IPS-11a (cell line): Measurements from ENCODE around the gene DOCK3.

Experiments
- H3K4me3 ChIP-seq: one replicate; pipeline ENCODE4 v1.5.1; 2013; ENCODE audit warnings: low read depth, low read length, control low read depth

Gene DOCK3

DNA sequence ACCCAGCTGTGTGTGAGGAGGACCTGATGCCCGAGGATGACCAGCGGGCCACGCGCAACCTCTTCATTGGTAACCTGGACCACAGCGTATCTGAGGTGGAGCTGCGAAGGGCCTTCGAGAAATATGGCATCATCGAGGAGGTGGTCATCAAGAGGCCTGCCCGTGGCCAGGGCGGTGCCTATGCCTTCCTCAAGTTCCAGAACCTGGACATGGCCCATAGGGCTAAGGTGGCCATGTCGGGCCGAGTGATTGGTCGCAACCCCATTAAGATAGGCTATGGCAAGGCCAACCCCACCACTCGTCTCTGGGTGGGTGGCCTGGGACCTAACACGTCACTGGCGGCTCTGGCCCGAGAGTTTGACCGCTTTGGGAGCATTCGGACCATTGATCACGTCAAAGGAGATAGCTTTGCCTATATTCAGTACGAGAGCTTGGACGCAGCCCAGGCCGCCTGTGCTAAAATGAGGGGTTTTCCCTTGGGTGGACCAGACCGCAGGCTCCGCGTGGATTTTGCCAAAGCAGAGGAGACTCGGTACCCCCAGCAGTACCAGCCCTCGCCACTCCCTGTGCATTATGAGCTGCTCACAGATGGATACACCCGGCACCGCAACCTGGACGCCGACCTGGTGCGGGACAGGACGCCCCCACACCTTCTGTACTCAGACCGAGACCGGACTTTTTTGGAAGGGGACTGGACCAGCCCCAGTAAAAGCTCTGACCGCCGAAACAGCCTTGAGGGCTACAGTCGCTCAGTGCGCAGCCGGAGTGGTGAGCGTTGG lies 717.8 kb downstream of the DOCK3 start:
- H3K4me3 ChIP-seq = peak overlapping the region; percentile 71

DNA sequence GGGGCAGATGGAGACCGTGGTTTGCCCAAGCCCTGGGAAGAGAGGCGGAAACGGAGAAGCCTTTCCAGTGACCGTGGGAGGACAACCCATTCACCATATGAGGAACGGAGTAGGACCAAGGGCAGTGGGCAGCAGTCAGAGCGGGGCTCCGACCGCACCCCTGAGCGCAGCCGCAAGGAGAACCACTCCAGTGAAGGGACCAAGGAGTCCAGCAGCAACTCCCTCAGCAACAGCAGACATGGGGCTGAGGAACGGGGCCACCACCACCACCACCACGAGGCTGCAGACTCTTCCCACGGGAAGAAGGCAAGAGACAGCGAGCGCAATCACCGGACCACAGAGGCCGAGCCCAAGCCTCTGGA lies 718.4 kb downstream of the DOCK3 start:
- no peak overlapping the region for H3K4me3 ChIP-seq

DNA sequence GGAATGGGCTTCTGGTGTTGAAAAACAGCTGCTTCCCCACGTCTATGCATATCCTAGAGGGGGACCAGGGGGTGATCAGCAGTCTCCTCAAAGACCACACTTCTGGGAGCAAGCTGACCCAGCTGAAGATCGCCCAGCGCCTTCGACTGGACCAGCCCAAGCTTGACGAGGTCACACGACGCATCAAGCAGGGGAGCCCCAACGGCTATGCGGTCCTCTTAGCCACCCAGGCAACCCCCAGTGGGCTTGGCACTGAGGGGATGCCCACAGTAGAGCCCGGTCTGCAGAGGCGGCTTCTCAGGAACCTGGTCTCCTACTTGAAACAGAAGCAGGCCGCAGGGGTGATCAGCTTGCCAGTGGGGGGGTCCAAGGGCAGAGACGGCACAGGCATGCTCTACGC lies 718.8 kb downstream of the DOCK3 start:
- no peak overlapping the region for H3K4me3 ChIP-seq

DNA sequence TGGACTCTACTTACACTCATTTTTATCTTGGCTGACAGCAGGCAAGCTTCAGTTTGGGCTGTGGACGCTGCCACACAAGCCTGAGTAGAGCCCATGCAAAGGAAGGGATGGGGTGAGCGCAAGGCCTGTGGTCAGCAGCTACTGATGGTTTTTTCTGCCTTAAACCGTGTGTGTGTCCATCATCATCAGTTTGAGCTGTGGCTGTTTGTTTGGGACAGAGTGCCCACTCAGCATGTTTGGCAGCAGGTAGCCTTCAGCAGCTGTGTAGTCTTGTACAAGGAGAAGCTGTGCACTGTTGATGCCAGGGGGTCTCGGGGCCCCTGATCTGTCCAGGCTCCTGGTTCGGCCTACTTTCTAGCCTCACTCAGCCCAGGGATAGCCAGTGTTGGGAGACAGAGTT lies 719.8 kb downstream of the DOCK3 start:
- H3K4me3 ChIP-seq = no peak overlapping the region

DNA sequence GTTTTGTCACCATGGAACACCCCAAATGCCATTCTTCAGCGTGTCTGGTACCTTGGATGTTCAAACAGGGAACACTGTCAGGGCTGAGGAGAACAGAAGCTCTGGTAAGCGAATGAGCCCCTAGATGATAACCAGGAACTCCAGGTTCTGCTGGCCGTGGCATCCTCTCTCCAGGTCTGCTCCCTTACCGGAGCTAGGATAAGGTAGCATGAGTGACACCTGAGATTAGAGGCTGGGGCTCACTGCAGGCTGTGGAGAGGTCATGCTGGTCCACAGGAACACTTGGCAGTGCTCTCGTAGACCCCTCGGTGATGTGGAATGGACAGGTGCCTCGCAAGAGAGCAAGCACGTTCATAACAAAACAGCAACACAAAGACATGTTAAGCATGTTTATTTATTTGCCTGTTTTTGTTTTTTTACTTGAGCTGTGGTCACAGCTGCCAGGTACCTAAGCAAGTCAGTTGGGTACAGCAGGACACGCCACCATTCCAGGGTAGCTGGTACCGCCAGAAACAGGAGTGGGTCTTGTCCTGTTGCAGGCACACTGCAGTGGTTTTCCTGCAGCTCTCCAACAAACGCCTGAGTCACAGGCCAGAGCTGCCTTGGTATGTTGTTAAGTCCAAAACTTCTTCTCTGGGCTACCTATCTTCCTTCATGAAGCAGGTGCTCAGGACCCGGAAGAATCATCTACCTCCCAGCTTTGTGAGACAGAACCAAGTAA lies 720.9 kb downstream of the DOCK3 start:
- H3K4me3 ChIP-seq = no peak overlapping the region

DNA sequence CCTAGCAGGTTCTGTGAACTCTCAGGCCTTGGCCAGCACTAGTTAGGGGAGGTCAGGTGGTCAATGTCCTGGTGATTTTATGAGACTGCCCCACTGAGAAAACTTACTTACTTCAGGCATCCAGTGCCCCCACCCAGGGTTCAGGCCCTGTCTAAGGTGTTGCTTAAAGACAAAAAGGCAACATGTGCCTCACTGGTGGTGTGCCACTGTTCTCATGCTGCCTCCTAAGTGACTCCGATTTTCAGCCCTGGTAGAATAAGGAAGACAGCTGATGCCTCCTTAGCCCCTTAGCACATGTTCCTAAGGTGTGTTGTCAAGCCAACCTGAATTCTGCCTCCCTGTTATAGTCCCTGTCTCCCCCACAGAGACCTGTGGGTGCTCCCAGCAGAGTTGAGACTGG lies 721.7 kb downstream of the DOCK3 start:
- no peak overlapping the region for H3K4me3 ChIP-seq

DNA sequence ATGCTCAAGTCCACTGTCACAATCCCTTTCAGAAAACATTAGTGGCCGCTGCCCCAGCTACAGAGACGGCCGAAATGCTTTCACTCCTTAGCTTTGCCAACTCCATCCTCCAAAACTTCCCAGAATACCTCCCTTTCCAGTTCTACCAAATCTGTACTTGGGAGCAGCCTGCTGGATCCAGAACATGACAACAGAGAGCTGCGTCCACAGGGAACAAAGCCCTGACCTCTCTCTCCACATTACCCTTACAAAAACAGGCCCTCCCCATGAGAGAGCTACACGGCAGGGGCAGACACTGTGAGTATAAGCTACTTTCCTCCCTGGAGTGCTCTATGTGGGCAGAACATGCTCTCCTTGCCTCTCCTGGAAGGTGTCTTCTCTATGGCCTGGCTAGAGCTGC lies 722.7 kb downstream of the DOCK3 start:
- no peak overlapping the region for H3K4me3 ChIP-seq

DNA sequence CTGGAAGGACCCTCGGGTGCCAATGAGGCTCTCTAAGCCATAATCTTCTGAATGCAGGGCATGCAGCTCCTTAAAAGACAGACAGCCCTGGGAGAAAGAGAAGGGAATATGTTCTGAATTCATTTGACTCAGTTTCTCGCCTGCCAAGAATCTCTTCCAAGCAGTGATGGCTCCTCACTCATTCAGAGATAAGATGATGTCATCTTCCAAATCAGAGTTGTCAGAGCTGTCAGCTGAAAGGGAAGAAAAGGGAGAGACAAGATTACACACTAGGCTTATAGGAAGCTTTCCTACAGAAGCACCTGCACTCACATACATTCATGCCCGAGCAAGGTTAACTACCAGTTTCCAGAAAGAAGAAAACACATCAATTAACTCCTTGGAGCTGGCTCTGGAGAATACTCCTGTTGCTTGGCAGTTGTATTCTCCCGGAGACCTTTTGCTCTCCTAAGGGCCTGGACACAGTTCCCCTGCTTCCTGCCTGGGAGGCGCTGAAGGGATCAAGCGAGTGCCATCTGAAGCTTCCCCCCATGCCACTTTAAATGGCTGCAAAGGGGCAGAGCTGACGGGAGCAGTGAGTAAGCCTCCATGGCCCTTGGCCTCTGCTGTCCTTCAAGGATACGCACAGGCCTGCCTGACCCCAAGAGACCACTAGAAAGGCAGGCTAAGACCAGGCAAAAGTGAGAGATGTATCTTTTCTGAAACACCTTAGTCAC lies 724.0 kb downstream of the DOCK3 start:
- no peak overlapping the region for H3K4me3 ChIP-seq

DNA sequence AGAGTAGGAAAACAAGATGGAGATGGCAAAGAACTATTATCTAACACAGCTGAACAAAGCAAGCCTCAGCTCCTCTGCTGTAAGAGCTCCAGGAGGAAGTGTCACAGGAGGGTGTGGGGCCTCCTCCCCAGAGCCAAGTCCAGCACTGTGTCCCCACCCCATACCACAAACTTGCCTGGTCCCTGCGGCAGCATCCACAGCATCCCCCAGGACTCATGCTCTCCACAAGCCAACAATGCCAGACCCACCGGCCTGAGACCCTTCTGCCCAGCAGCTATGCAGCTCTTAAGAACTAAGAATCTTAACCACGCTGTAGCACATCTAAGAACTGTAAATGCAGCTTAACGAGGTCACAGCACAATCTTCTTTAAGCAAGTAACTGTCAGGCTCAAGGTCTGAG lies 725.4 kb downstream of the DOCK3 start:
- no peak overlapping the region for H3K4me3 ChIP-seq

DNA sequence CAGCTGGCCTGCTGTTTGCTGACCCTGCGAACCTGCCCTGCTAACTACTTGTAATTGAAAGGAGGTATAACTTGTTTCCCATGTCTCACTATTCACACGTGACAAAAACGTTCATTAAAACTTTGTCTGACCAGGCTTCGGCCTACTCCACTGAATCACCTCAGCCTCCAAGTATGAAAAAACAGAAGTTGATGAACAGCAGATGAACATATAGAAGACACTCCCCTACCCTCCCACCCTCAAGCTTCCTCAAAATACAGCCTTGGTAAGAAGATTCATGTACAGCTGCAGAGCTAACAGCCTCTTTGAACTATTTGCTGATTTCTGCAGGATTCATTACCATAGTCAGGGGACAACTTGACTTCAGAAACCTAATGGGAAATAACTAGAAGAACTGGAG lies 727.0 kb downstream of the DOCK3 start:
- H3K4me3 ChIP-seq = no peak overlapping the region

DNA sequence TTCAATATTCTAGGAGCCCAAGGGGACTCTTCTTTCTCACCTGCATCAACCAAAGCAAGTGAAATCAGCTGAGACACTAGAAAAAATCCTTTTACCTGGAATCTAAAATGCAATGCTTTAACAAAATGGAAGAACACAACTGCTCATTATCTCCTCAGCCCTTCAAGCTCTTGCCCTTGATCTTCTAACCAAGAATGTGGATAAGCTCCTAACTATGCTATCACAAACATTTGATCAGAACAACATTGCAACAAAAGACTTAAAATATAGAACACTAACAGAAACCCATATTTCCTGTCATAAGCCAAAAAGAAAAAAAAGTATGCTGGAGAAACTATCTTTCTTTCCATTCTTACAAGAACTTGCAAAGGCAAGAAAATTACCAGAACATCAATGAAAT lies 728.9 kb downstream of the DOCK3 start:
- H3K4me3 ChIP-seq = no peak overlapping the region

DNA sequence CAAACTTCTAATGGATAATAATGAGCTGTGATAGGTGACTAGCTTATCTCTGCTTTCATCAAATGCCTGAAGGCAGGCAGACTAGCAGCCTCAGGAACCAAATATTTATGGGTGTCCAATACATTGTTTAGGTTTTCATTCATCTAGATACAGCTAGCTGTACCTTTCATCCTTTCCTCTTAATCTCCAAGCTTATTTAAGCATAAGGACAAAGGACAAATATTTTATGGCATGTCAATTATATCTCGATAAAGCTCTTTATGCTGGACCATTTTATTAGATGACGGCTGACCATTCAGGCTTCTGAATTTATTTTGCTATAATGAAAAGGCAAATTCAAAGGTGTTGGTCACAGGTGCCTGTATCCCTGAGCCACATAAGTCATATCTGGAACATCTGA lies 733.3 kb downstream of the DOCK3 start:
- no peak overlapping the region for H3K4me3 ChIP-seq

DNA sequence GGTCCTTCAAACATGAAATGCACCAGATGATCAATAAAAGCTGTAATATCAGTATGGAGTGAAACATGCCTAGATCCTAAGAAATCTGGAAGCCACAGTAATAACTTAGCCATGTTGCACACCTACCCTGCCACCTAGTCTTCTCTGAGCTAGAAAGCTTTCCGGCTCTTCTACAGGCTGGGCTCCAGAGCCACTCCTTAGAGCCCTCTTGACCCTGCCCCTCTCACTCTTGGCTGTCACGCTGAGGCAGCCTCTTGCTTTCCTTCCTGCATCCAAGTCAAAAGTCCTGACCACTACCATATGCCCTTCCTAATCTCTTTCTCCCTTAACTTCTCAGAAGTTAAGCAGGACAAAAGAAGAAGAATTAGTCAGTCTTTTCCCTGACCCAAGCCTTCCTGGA lies 734.1 kb downstream of the DOCK3 start:
- H3K4me3 ChIP-seq = no peak overlapping the region

DNA sequence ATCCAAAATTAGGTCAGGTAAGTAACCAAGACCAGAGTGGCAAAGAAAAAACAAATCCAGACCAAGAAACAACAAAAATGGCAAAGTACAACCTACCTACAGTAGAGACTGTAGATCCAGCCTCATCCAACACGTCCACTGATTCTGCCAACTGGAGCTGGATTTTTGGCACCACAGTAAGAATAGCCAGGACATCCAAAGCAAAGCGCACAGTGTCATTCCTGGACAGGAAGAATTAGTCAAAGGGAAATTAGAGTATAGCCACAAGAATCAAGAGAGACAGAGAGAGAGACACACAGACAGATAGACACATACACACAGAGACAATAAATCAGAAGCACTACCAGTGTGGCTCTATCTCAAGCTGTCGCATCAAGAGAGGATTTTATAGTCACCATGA lies 747.5 kb downstream of the DOCK3 start:
- H3K4me3 ChIP-seq = no peak overlapping the region

DNA sequence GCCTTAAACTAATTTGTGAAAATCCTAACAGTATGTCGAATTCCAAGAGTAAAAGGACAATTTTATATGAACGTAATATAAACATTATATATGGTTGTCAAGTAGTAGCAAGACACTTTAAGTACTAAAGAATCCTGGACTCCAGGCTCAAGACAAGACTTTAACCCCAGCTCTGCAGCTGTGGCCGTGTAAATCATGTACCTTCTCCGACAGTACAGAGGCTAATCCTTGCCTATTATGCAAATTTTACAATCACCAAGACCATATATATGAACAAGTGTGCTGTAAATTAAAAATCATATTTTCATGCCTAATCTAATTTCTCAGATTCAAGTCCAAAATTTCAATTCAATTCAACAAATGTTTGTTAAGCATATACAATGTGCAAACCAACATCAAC lies 752.2 kb downstream of the DOCK3 start:
- H3K4me3 ChIP-seq = no peak overlapping the region

DNA sequence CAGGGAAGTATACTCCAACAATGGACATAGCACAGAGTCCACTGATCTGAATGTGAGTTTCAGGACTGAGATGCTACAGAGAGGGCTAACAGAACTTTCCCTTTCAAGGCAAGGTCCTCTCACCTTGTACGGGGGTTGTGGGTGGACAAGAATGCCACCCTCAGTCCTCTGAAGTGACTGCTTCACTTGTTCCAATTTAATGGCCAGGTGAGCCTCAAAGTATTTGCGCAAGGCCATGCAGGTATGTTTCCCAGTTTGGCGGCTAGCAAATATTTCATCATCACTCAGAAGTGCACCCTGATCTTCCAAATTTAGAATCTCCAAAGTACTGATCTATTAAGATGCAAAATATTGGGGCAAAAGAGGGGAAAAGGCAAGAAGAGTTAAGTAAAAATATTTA lies 754.4 kb downstream of the DOCK3 start:
- H3K4me3 ChIP-seq = no peak overlapping the region
